ENCODE results near the gene GNG10. TPM values are rescaled to one million over a fixed set of nuclear protein-coding genes. Genes with fewer than 3 reads are reported as not detected.

The GNG10 gene
- total RNA-seq, 2 donors from 2014 or later, result 29.8 to 34.7 TPM

GRCh38 chr9:111704503-111704902 is 43.1 kb downstream of the GNG10 start:
- ATAC-seq (no peak), DNase-seq (no peak)
- intact Hi-C loops (cut with DNase I), result no loop called here

- intact Hi-C loops (cut with DNase I), result no loop called here
- no peak for DNase-seq
- no peak for ATAC-seq
Measured at GRCh38 chr9:111711548-111711947, 50.1 kb downstream of the GNG10 start.

DNA sequence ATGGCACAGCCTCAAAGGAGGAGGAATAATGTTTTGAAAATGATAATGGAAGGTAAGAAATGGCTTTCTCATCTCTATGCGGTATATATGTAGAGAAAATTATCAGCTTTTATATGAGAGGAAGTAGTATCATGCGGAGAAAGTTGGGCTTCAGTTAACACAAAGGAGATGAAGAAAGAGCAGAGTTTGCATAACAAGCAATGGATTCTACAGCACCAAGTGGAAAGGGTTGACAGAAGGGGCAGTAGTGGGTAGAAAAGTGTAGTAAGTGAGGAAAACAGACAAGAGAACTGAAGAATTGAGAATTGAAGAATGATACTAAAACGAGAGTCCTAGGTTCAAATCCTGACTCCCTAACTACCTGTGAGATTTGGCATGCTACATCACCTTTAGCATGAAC is 51.0 kb downstream of the GNG10 start:
- ATAC-seq (no peak), DNase-seq (no peak)
- intact Hi-C loops (cut with DNase I), result no loop called here

DNA sequence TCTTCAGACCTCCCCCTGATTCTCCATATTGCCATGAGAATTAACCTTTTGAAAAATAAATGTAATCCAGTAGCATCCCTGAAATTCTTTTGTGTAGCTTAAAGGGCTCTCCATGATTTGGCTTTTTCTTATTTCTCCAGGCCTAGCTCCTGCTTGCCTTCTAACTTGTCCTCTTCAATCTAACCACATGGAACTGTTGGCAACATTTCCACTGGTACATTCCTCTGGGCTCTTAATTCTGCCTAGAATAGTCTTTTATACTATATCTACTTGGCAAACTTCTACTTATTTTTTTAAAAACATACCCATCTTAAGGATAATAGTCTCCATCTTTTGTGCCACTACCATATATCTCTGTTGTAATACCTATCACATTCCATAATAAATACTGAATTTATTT is 54.1 kb downstream of the GNG10 start:
- ATAC-seq (no peak), DNase-seq (no peak)
- intact Hi-C loops (cut with DNase I), result no loop called here

GRCh38 chr9:111719541-111719940 is 58.1 kb downstream of the GNG10 start:
- DNase-seq (no peak), ATAC-seq (no peak)
- intact Hi-C loops (cut with DNase I), result no loop called here

Other genes starting within 250 kb of the GNG10 start
- 10 to 100 TPM; 81.9 to 87.8 TPM for gene ECPAS, start 177.2 kb upstream of the GNG10 start, total RNA-seq
- 1 to 10 TPM; 6.0 to 7.4 TPM for gene ZNF483, start 136.4 kb upstream of the GNG10 start, total RNA-seq
- 10 to 100 TPM; 37.5 to 46.3 TPM for gene PTGR1, start 62.0 kb upstream of the GNG10 start, total RNA-seq
- 1 to 10 TPM; 6.3 to 8.4 TPM for gene DNAJC25, start 30.3 kb upstream of the GNG10 start, total RNA-seq
- not detected for gene SHOC1, start 133.3 kb downstream of the GNG10 start, total RNA-seq
- gene UGCG, start 235.2 kb downstream of the GNG10 start, total RNA-seq, result 10 to 100 TPM; 12.7 to 21.1 TPM